GM12878 (cell line): Measurements from ENCODE around the gene DYNC1I2. TPM values are rescaled to one million over a fixed set of nuclear protein-coding genes. Genes with fewer than 3 reads are reported as not detected.

Experiments used
- ATAC-seq: fragments of 200-7000 bp; cut with Tn5 transposase; 3 replicates; pipeline ENCODE4 v1.9.1; 2020; ENCODE audit warnings: mild to moderate bottlenecking, moderate library complexity
- BruUV-seq: library from RNA; stranded (reverse); fragments of 400-500 nt; replicated peaks from 2 replicates; lab custom pipeline; 2021; lab: Mats Ljungman, UMichigan
- CTCF ChIA-PET: fragments of 300-600 bp; sonication (Branson Sonifier 250); formaldehyde crosslinking; extraction: SDS; loops from one replicate; lab custom pipeline; 2021; ENCODE audit warnings: inconsistent platforms; lab: Yijun Ruan, JAX
- POLR2A ChIA-PET: fragments of 350-600 bp; formaldehyde crosslinking; extraction: SDS; loops from one replicate; lab custom pipeline; 2021; ENCODE audit warnings: inconsistent platforms; lab: Charles Lee
- RAD21 ChIA-PET: fragments of 300-600 bp; sonication (Branson Sonifier 250); formaldehyde crosslinking; loops from one replicate; lab custom pipeline; 2023; ENCODE audit warnings: antibody characterized with exemption; ENCODE audit not compliant: unreplicated experiment; lab: Charles Lee
- SMC1A ChIA-PET: fragments of 300-600 bp; sonication (Branson Sonifier 250); formaldehyde crosslinking; loops from one replicate; lab custom pipeline; 2023; ENCODE audit not compliant: unreplicated experiment, uncharacterized antibody; lab: Charles Lee
- DNase-seq: peaks from one replicate; pipeline ENCODE4 v3.0.0-alpha.2; 2011; ENCODE audit warnings: low read depth, low spot score
- FAIRE-seq: peaks from 3 replicates; lab custom pipeline; 2011; peaks lifted over from hg19 to GRCh38; lab: Jason Lieb, UNC
- H2AFZ ChIP-seq: 2 replicates; pipeline ENCODE4 v1.6.0; 2011; ENCODE audit warnings: low read depth, low read length, control low read depth; ENCODE audit not compliant: control insufficient read depth
- H3K27ac ChIP-seq: 2 replicates; pipeline ENCODE4 v1.5.1; 2011; ENCODE audit warnings: control low read depth; ENCODE audit not compliant: control insufficient read depth, insufficient read depth
- H3K27me3 ChIP-seq, 2 experiments: replicated peaks in 1 of 2; 2 replicates each; pipeline versions ENCODE4 v1.6.0 to v1.6.1; 2011; ENCODE audit warnings: low read length in 1 of 2; ENCODE audit not compliant: control insufficient read depth in 2 of 2, insufficient read depth in 2 of 2
- H3K36me3 ChIP-seq, 2 experiments: 2 replicates each; pipeline ENCODE4 v1.5.1; 2011; ENCODE audit warnings: low read length in 1 of 2; ENCODE audit not compliant: control insufficient read depth in 2 of 2, insufficient read depth in 2 of 2
- H3K4me1 ChIP-seq: 2 replicates; pipeline ENCODE4 v1.6.1; 2011; ENCODE audit warnings: mild to moderate bottlenecking, low read length, moderate library complexity, mixed read lengths; ENCODE audit not compliant: control insufficient read depth, insufficient read depth
- H3K4me2 ChIP-seq: 2 replicates; pipeline ENCODE4 v1.6.0; 2011; ENCODE audit warnings: control low read depth; ENCODE audit not compliant: control insufficient read depth, insufficient read depth
- H3K4me3 ChIP-seq: fragments of 200-600 bp; sonication (generic); 2 replicates; pipeline ENCODE4 v1.5.1; 2016
- H3K79me2 ChIP-seq: 2 replicates; pipeline ENCODE4 v1.6.0; 2011; ENCODE audit warnings: low read length; ENCODE audit not compliant: control insufficient read depth, insufficient read depth
- H3K9ac ChIP-seq: 2 replicates; pipeline ENCODE4 v1.8.0; 2011; ENCODE audit warnings: low read length, control low read depth, mixed read lengths; ENCODE audit not compliant: control insufficient read depth, insufficient read depth
- H3K9me3 ChIP-seq: replicated peaks from 3 replicates; pipeline ENCODE4 v1.5.1; 2011; ENCODE audit warnings: mild to moderate bottlenecking, low read length; ENCODE audit not compliant: control insufficient read depth, insufficient read depth
- H4K20me1 ChIP-seq: 2 replicates; pipeline ENCODE4 v1.6.0; 2011; ENCODE audit not compliant: control insufficient read depth, insufficient read depth
- CHD2 ChIP-seq: IDR thresholded peaks from 2 replicates; pipeline ENCODE4 v1.6.1; 2011; ENCODE audit warnings: low read depth, low read length, improper control_type of control experiment, borderline replicate concordance
- EED ChIP-seq: sonication (generic); IDR thresholded peaks from 2 replicates; pipeline ENCODE4 v1.6.1; 2016; ENCODE audit warnings: antibody characterized with exemption, low read depth
- ESRRA ChIP-seq: IDR thresholded peaks from 2 replicates; pipeline ENCODE4 v1.6.1; 2012; ENCODE audit warnings: mild to moderate bottlenecking, low read length, improper control_type of control experiment
- EZH2 ChIP-seq: IDR thresholded peaks from 2 replicates; pipeline ENCODE4 v1.6.1; 2012; ENCODE audit warnings: low read depth, mild to moderate bottlenecking, control low read depth, inconsistent platforms, low read length, borderline replicate concordance; ENCODE audit not compliant: control insufficient read depth
- NBN ChIP-seq: fragments of 450-650 bp; IDR thresholded peaks from 2 replicates; pipeline ENCODE4 v1.6.1; 2016
- NFYB ChIP-seq: IDR thresholded peaks from 2 replicates; pipeline ENCODE4 v1.6.1; 2011; ENCODE audit warnings: low read depth, mild to moderate bottlenecking, low read length, improper control_type of control experiment, moderate library complexity; ENCODE audit not compliant: insufficient read depth
- SMC3 ChIP-seq: IDR thresholded peaks from 2 replicates; pipeline ENCODE4 v1.6.1; 2011; ENCODE audit warnings: low read length, improper control_type of control experiment, borderline replicate concordance
- SP1 ChIP-seq: IDR thresholded peaks from one replicate; pipeline ENCODE4 v1.6.1; 2011; ENCODE audit warnings: low read depth, low read length
- STAT3 ChIP-seq: IDR thresholded peaks from 2 replicates; pipeline ENCODE4 v1.6.1; 2011; ENCODE audit warnings: low read depth, low read length, improper control_type of control experiment
- YBX1 ChIP-seq: fragments of 450-650 bp; IDR thresholded peaks from 2 replicates; pipeline ENCODE4 v1.6.1; 2016; ENCODE audit warnings: antibody characterized with exemption
- ZBED1 ChIP-seq: IDR thresholded peaks from 2 replicates; pipeline ENCODE4 v1.6.1; 2016; ENCODE audit warnings: borderline replicate concordance
- in situ Hi-C: fragments of 300-500 bp; cut with MboI; formaldehyde crosslinking; loops from 9 replicates; pipeline ENCODE4 v1.14.3; 2018; ENCODE audit warnings: mixed read lengths
- intact Hi-C: fragments of 100-400 bp; cut with micrococcal nuclease; formaldehyde crosslinking; loops from one replicate; pipeline ENCODE4 v1.14.2; 2022; ENCODE audit not compliant: unreplicated experiment
- polyA plus RNA-seq, 11 experiments: library from polyadenylated mRNA; depleted of rRNA in 4 of 11; unstranded in 6 of 11; stranded (reverse) in 5 of 11; fragments of >200 nt; fragmentation: Nextera tagmentation in 4 of 11; fragmentation: Illumina TruSeq in 1 of 11; extraction: Ambion mirVana in 4 of 11; extraction: Trizol in 1 of 11; gene quantifications; 1 replicate in 1 of 11; 2 replicates in 10 of 11; pipeline versions ENCODE4 v1.2.1 to v1.2.3, GENCODE V29; 2011 to 2016; ENCODE audit warnings: inconsistent platforms in 2 of 11, missing spikeins in 2 of 11, low read depth in 1 of 11
- total RNA-seq, 4 experiments: library from RNA; depleted of rRNA in 3 of 4; stranded (reverse); fragments of >200 nt in 3 of 4; fragmentation: Illumina TruSeq in 1 of 4; extraction: Trizol in 1 of 4; gene quantifications; 2 replicates each; pipeline versions ENCODE4 v1.2.1 to v1.2.3, GENCODE V29; 2013 to 2021
- TF ChIP-seq, protein P1 (sequence below): IDR thresholded peaks from 2 replicates; pipeline ENCODE4 v1.6.1; 2012; ENCODE audit warnings: mild to moderate bottlenecking, low read depth, low read length
- TF ChIP-seq, protein P2 (sequence below): IDR thresholded peaks from 2 replicates; pipeline ENCODE4 v1.6.1; 2011; ENCODE audit warnings: borderline replicate concordance, low read depth, mild to moderate bottlenecking, moderate library complexity, low read length; ENCODE audit not compliant: insufficient read depth, poor library complexity, severe bottlenecking
- TF ChIP-seq, protein P3 (sequence below): fragments of 150-350 bp; IDR thresholded peaks from 2 replicates; pipeline ENCODE4 v1.6.1; 2016; ENCODE audit warnings: low read depth, low read length

The DYNC1I2 gene
- total and polyA plus RNA-seq, 10 of the 15 experiments (the other 5 are each of a cell fraction or from before 2014, with no cell fraction given): 39.9 to 113 (median 53.5) TPM

DNA sequence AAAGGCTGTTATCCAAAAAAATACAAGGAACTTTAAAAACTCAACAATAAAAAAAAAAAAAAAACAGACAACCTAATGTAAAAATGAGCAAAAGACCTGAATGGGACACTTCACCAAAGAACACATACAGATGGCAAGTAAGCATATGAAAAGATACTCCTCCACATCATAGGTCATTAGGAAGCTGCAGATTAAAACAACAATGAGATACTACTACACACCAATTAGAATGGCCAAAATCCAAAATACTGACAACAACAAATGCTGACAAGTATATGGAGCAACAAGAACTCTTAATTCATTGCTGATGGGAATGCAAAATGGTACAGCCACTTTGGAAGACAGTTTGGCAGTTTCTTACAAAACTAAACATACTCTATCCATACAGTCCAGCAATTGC lies 84.2 kb downstream of the DYNC1I2 start:
- FAIRE-seq: no peak
- no peak for TF ChIP-seq EED
- TF ChIP-seq, protein P1, sequence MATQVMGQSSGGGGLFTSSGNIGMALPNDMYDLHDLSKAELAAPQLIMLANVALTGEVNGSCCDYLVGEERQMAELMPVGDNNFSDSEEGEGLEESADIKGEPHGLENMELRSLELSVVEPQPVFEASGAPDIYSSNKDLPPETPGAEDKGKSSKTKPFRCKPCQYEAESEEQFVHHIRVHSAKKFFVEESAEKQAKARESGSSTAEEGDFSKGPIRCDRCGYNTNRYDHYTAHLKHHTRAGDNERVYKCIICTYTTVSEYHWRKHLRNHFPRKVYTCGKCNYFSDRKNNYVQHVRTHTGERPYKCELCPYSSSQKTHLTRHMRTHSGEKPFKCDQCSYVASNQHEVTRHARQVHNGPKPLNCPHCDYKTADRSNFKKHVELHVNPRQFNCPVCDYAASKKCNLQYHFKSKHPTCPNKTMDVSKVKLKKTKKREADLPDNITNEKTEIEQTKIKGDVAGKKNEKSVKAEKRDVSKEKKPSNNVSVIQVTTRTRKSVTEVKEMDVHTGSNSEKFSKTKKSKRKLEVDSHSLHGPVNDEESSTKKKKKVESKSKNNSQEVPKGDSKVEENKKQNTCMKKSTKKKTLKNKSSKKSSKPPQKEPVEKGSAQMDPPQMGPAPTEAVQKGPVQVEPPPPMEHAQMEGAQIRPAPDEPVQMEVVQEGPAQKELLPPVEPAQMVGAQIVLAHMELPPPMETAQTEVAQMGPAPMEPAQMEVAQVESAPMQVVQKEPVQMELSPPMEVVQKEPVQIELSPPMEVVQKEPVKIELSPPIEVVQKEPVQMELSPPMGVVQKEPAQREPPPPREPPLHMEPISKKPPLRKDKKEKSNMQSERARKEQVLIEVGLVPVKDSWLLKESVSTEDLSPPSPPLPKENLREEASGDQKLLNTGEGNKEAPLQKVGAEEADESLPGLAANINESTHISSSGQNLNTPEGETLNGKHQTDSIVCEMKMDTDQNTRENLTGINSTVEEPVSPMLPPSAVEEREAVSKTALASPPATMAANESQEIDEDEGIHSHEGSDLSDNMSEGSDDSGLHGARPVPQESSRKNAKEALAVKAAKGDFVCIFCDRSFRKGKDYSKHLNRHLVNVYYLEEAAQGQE: no peak
- no peak for TF ChIP-seq CHD2
- TF ChIP-seq NFYB: no peak
- no peak for TF ChIP-seq ESRRA
- no peak for TF ChIP-seq SMC3
- TF ChIP-seq, protein P2, sequence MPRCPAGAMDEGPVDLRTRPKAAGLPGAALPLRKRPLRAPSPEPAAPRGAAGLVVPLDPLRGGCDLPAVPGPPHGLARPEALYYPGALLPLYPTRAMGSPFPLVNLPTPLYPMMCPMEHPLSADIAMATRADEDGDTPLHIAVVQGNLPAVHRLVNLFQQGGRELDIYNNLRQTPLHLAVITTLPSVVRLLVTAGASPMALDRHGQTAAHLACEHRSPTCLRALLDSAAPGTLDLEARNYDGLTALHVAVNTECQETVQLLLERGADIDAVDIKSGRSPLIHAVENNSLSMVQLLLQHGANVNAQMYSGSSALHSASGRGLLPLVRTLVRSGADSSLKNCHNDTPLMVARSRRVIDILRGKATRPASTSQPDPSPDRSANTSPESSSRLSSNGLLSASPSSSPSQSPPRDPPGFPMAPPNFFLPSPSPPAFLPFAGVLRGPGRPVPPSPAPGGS: no peak
- TF ChIP-seq EZH2: no peak
- TF ChIP-seq, protein P3, sequence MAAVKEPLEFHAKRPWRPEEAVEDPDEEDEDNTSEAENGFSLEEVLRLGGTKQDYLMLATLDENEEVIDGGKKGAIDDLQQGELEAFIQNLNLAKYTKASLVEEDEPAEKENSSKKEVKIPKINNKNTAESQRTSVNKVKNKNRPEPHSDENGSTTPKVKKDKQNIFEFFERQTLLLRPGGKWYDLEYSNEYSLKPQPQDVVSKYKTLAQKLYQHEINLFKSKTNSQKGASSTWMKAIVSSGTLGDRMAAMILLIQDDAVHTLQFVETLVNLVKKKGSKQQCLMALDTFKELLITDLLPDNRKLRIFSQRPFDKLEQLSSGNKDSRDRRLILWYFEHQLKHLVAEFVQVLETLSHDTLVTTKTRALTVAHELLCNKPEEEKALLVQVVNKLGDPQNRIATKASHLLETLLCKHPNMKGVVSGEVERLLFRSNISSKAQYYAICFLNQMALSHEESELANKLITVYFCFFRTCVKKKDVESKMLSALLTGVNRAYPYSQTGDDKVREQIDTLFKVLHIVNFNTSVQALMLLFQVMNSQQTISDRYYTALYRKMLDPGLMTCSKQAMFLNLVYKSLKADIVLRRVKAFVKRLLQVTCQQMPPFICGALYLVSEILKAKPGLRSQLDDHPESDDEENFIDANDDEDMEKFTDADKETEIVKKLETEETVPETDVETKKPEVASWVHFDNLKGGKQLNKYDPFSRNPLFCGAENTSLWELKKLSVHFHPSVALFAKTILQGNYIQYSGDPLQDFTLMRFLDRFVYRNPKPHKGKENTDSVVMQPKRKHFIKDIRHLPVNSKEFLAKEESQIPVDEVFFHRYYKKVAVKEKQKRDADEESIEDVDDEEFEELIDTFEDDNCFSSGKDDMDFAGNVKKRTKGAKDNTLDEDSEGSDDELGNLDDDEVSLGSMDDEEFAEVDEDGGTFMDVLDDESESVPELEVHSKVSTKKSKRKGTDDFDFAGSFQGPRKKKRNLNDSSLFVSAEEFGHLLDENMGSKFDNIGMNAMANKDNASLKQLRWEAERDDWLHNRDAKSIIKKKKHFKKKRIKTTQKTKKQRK: no peak
- no peak for TF ChIP-seq ZBED1
- no peak for TF ChIP-seq NBN
- TF ChIP-seq STAT3: no peak
- TF ChIP-seq YBX1: no peak
- TF ChIP-seq SP1: no peak
- in situ Hi-C loops: no loop called here

More for the DNA sequence above, 84.2 kb downstream of the DYNC1I2 start:
- ChIA-PET CTCF (interaction anchor here (1.2 kb wide), 1 partner anchor 10 kb away, joined by 4 read pairs; no protein-coding TSS in a partner anchor), POLR2A (no interaction called here), RAD21 (no interaction called here), SMC1A (interaction anchor here (1.0 kb wide), 1 partner anchor 93 kb away, joined by 3 read pairs; no protein-coding TSS in a partner anchor)
- Histone ChIP-seq H2AFZ (no peak overlapping the region), H3K27ac (no peak overlapping the region), H3K36me3 (no peaks in the 10 kb centered on the region), H3K9me3 (no peaks in the 10 kb centered on the region), H3K4me3 (no peak overlapping the region), H3K4me2 (no peak overlapping the region), H3K79me2 (no peaks in the 10 kb centered on the region), H3K27me3 (no peaks in the 10 kb centered on the region), H4K20me1 (no peaks in the 10 kb centered on the region), H3K9ac (no peak overlapping the region), H3K4me1 (no peaks in the 10 kb centered on the region)
- intact Hi-C loops: no loop called here
- BruUV-seq: no TSS peak
- ATAC-seq: no peak
- no peak for DNase-seq
